Hypothalamus (tissue), 51 donors: ENCODE measurements around the gene TNRC6C.
A peak's percentile ranks its signal among the peaks of the same experiment; 100 is the strongest.

ENCODE experiments used
- DNase-seq, 51 donors: peaks; one replicate each; lab custom pipeline; 2025; lab: John Stamatoyannopoulos, UW

Gene TNRC6C

GRCh38 chr17:78144147-78144719 lies 185.7 kb downstream of the TNRC6C start:
- peak in 41 of 51 donors; percentile 14 to 81 (median 67) for DNase-seq

GRCh38 chr17:78144736-78145641 lies 186.5 kb downstream of the TNRC6C start:
- DNase-seq: peak in 37 of 51 donors; percentile 21 to 80 (median 49)

- DNase-seq: no peak
These were observed 188.0 kb downstream of the TNRC6C start for GRCh38 chr17:78146471-78146869.

- DNase-seq: no peak
These were observed 188.4 kb downstream of the TNRC6C start for GRCh38 chr17:78146881-78147280.

- no peak for DNase-seq
These were observed 189.0 kb downstream of the TNRC6C start for GRCh38 chr17:78147315-78147998.

GRCh38 chr17:78148286-78149016 lies 189.9 kb downstream of the TNRC6C start:
- DNase-seq: no peak

- DNase-seq: no peak
These were observed 193.1 kb downstream of the TNRC6C start for GRCh38 chr17:78151514-78152008.

- DNase-seq: peak in 1 of 51 donors; percentile 15
These were observed 196.7 kb downstream of the TNRC6C start for GRCh38 chr17:78154903-78155811.
